Heart right ventricle (tissue), 16 donors: ENCODE measurements around the gene KDM4F. TPM values are rescaled to one million over a fixed set of nuclear protein-coding genes. Genes with fewer than 3 reads are reported as not detected.
"Not testable (repeated sequence)": the region's sequence is repeated elsewhere in the genome, so short reads cannot be mapped to it uniquely, and the experiment has no call there.

Experiments used
- ATAC-seq, 8 donors: fragments of 200-7000 bp; cut with Tn5 transposase; one replicate each; pipeline ENCODE4 v1.9.1; 2020; ENCODE audit warnings: mild to moderate bottlenecking in 8 of 8, moderate library complexity in 8 of 8, moderate number of reproducible peaks in 1 of 8
- DNase-seq, 2 donors: peaks; one replicate each; pipeline ENCODE4 v3.0.0-alpha.2; 2020
- H3K27ac ChIP-seq, 10 donors: fragments of 200-600 bp; sonication (generic) in 2 of 10; one replicate each; pipeline versions ENCODE4 v1.5.0 to v1.8.0; 2020 to 2022; ENCODE audit warnings: mild to moderate bottlenecking in 3 of 10
- H3K27me3 ChIP-seq, 7 donors: fragments of 200-600 bp; one replicate each; pipeline ENCODE4 v1.8.0; 2021 to 2022; ENCODE audit warnings: mild to moderate bottlenecking in 2 of 7
- H3K36me3 ChIP-seq, 9 donors: fragments of 200-600 bp; sonication (generic) in 1 of 9; one replicate each; pipeline versions ENCODE4 v1.5.0 to v1.8.0; 2020 to 2022; ENCODE audit warnings: mild to moderate bottlenecking in 2 of 9
- H3K4me1 ChIP-seq, 9 donors: fragments of 200-600 bp; sonication (generic) in 1 of 9; one replicate each; pipeline versions ENCODE4 v1.5.0 to v1.8.0; 2020 to 2022; ENCODE audit warnings: mild to moderate bottlenecking in 4 of 9
- H3K4me3 ChIP-seq, 10 donors: fragments of 200-600 bp; sonication (generic) in 2 of 10; one replicate each; pipeline versions ENCODE4 v1.5.0 to v1.8.0; 2020 to 2022; ENCODE audit warnings: mild to moderate bottlenecking in 7 of 10, moderate library complexity in 2 of 10
- H3K9me3 ChIP-seq, 11 donors: fragments of 200-600 bp in 10 of 11; sonication (generic) in 2 of 11; one replicate each; pipeline versions ENCODE4 v1.5.0 to v1.8.0; 2013 to 2022; ENCODE audit warnings: mild to moderate bottlenecking in 2 of 11, control low read depth in 1 of 11, moderate library complexity in 1 of 11
- CTCF ChIP-seq, 9 donors: fragments of 200-600 bp; sonication (generic) in 2 of 9; IDR thresholded peaks; one replicate each; pipeline versions ENCODE4 v1.5.0 to v1.8.0; 2021 to 2022; ENCODE audit warnings: antibody characterized with exemption in 9 of 9, mild to moderate bottlenecking in 5 of 9, moderate library complexity in 1 of 9
- WGBS, 2 donors: extraction: QIAGEN DNeasy Blood & Tissue Kit; methylation state at CpG; one replicate each; pipeline ENCODE4 v1.1.7; 2013; ENCODE audit warnings: inconsistent platforms in 1 of 2; 5-methylcytosine and 5-hydroxymethylcytosine counted together
- intact Hi-C, 10 donors: fragments of 100-400 bp; cut with DNase I; formaldehyde crosslinking; loops; one replicate each; pipeline versions ENCODE4 v1.11.1 to v1.14.2; 2022
- polyA plus RNA-seq, 2 donors: library from polyadenylated mRNA; stranded (reverse); fragments of 200-250 nt; gene quantifications; one replicate each; pipeline ENCODE4 v1.2.3, GENCODE V29; 2013
- total RNA-seq, 10 donors: library from RNA; stranded (reverse); fragmentation: NEBNext Ultra II Directional in 3 of 10; extraction: Animal tissue kit (Norgen Biotek cat#: 25700) in 3 of 10; gene quantifications; one replicate each; pipeline versions ENCODE4 v1.2.1 to v1.2.4, GENCODE V29; 2021 to 2023
- donor health status: Arrhythmogenic right ventricular cardiomyopathy.
- donor health status: ischemic (EF 13 %, LVEDD 7.1; RV severe dilation, severe dysfunction).
- donor health status: healthy with polysubstance abuse.
- donor health status: DM: no; HTN: yes; CAD: no.
- donor health status: DM: no; HTN: no; CAD: no.
- donor health status: ischemic (EF 25% LVEDD 6.9; RV normal size, moderate dysfunction).
- donor health status: ischemic (EF 25% LVEDD 5.7; RV mildly dilated, moderate dysfunction).
- donor health status: healthy.
- donor health status: DM: yes; HTN: yes; CAD: no.
- donor health status: Ischemic cardiomyopathy.
- donor health status: ischemic (EF 35%, LVEDD 5.7; RV mildly dilated, moderate dysfunction).
- donor health status: nonischemic (EF 11% LVEDD 7.7; RV severe dilation, severe dysfunction).
- donor health status: DM: yes; HTN: yes; CAD: no.
- donor health status: PGD.
- donor health status: ischemic (EF 29% LVEDD 5.4; RV normal size, mild dysfunction).
- donor health status: nonischemic (EF 23%, LVEDD 6.1; RV moderate dilation, normal function).

KDM4F gene
- total and polyA plus RNA-seq, 12 donors = not detected

DNA sequence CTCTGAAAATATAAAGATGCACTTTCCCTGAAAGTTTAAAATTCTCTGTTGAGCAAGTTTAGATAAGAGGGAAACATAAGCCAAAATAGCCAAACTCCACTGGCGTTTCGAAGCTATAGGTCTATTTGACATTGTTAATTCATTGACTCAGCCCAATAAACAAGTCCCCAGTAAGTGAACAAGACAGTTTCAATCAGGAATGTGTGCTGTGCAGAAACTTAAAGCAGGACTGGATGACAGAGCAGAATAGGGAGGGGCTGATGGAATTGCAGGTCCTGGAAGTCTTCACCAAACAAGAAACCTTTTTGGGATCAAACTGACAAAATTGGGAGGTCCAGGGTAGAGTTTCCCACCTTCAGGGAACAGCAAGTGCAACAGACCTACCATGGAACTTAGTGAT is 33.1 kb upstream of the KDM4F start:
- no peaks in the 10 kb centered on the region for H3K36me3 ChIP-seq
- intact Hi-C loops = no loop called here
- 69 to 89% methylated on average over 2 of the region's 2 CpGs for WGBS, 2 donors
- no peak for ATAC-seq
- no peaks in the 10 kb centered on the region for H3K4me1 ChIP-seq
- no peaks in the 10 kb centered on the region for H3K9me3 ChIP-seq
- no peak for TF ChIP-seq CTCF (IDR thresholded peaks at IDR 0.05)
- no peak overlapping the region for H3K27ac ChIP-seq
- peaks cover 0 to 10% (median 0%) of the 10 kb centered on the region in 7 donors for H3K27me3 ChIP-seq
- no peak overlapping the region for H3K4me3 ChIP-seq
- DNase-seq = no peak

GRCh38 chr11:95021468-95021867 is 27.8 kb upstream of the KDM4F start:
- H3K9me3 ChIP-seq, H3K36me3 ChIP-seq, H3K27ac ChIP-seq, H3K4me1 ChIP-seq, DNase-seq, H3K27me3 ChIP-seq, ATAC-seq, intact Hi-C loops, H3K4me3 ChIP-seq: not testable (repeated sequence)
- 69 to 73% methylated on average over 5 of the region's 5 CpGs for WGBS, 2 donors

GRCh38 chr11:95024958-95025357 is 24.3 kb upstream of the KDM4F start, which contains the start of gene KDM4E:
TSS of gene KDM4E (plus strand) at chr11:95025258. CDS start at chr11:95025558, 300 bp downstream.
- Histone ChIP-seq H3K27me3 (no peaks in the 10 kb centered on the region), H3K36me3 (no peaks in the 10 kb centered on the region), H3K27ac (no peak within 1 kb of the TSS), H3K4me1 (no peaks in the 10 kb centered on the region), H3K9me3 (no peaks in the 10 kb centered on the region), H3K4me3 (no peak within 1 kb of the TSS)
- 88 to 92% methylated on average over 1 of the region's 1 CpG for WGBS, 2 donors
- no peak for ATAC-seq
- TF ChIP-seq CTCF (IDR thresholded peaks at IDR 0.05) = no peak
- intact Hi-C loops = no loop called here
- DNase-seq = no peak

GRCh38 chr11:95025594-95025993 is 23.6 kb upstream of the KDM4F start:
- H3K27ac ChIP-seq, H3K4me3 ChIP-seq, H3K4me1 ChIP-seq, H3K36me3 ChIP-seq, H3K27me3 ChIP-seq, H3K9me3 ChIP-seq, DNase-seq, ATAC-seq, intact Hi-C loops: not testable (repeated sequence)
- 90 to 93% methylated on average over 7 to 8 of the region's 9 CpGs for whole genome bisulfite sequencing, 2 donors

GRCh38 chr11:95028357-95028756 is 20.9 kb upstream of the KDM4F start:
- H3K27ac ChIP-seq = no peak overlapping the region
- no peak for TF ChIP-seq CTCF (IDR thresholded peaks at IDR 0.05)
- H3K27me3 ChIP-seq = no peaks in the 10 kb centered on the region
- H3K4me1 ChIP-seq = no peaks in the 10 kb centered on the region
- no peak overlapping the region for H3K4me3 ChIP-seq
- 85 to 86% methylated on average over 3 of the region's 3 CpGs for WGBS, 2 donors
- ATAC-seq = no peak
- H3K9me3 ChIP-seq = no peaks in the 10 kb centered on the region
- DNase-seq = no peak
- intact Hi-C loops = no loop called here
- no peaks in the 10 kb centered on the region for H3K36me3 ChIP-seq
